IPS-20b (cell line): ENCODE measurements around the gene TRAM1L1.

Source experiments
- H3K27ac ChIP-seq: one replicate; pipeline ENCODE4 v1.5.1; 2013; ENCODE audit warnings: low read length
- H3K27me3 ChIP-seq: 2 replicates; pipeline ENCODE4 v1.6.1; 2013; ENCODE audit warnings: mild to moderate bottlenecking, low read length, inconsistent platforms; ENCODE audit not compliant: insufficient read depth
- H3K36me3 ChIP-seq: 2 replicates; pipeline ENCODE4 v1.6.1; 2013; ENCODE audit warnings: low read depth, mild to moderate bottlenecking, inconsistent platforms, low read length, moderate library complexity; ENCODE audit not compliant: insufficient read depth
- H3K4me1 ChIP-seq: 2 replicates; pipeline ENCODE4 v1.6.1; 2013; ENCODE audit warnings: mild to moderate bottlenecking, control low read depth, inconsistent platforms, low read length, moderate library complexity; ENCODE audit not compliant: insufficient read depth
- H3K4me3 ChIP-seq: 2 replicates; pipeline ENCODE4 v1.5.1; 2013; ENCODE audit warnings: mild to moderate bottlenecking, low read length, inconsistent platforms
- H3K9ac ChIP-seq: 2 replicates; pipeline ENCODE4 v1.6.1; 2013; ENCODE audit warnings: low read depth, mild to moderate bottlenecking, inconsistent platforms, low read length, moderate library complexity
- H3K9me3 ChIP-seq: 2 replicates; pipeline ENCODE4 v1.6.1; 2013; ENCODE audit warnings: mild to moderate bottlenecking, low read depth, low read length, inconsistent platforms; ENCODE audit not compliant: insufficient read depth

Gene TRAM1L1

DNA sequence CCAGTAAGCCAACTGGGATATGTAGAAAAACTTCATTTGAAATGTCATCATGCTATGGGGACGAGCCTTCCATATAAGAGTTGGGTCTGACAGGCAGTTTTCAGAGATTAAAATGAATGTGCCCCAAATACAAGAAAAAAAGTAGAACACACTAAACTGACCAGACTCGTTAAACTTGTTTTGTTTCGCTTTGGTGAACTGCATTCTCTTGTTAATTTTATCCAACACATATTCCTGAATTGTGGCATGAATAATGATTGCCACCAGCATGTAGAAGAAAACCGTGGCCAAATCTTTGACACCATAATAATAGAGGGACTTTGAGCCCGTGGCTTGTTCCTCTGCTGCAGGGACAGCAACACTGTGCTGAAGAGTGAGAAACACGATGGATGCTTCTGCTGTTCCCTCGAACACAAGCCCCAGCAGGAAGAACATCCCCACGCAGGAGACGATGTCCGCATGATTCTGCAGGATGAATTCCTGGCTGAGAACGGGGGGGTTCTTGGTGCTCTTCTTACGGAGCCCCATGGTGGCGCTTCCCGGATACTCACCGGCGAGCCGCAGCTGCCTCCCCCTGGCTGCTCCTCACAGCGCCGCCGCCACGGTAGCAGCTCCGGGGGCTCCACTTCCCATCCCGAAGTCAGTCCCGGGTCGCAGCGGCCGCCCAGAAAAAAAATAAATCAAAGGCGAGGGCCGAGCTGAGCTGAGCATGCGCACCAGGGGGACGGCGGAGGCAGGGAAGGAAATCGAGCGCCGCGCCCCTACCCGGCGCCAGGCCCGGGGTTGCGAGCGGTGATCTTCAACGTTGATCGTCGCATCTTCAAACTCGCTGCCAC is at the start of gene TRAM1L1:
TRAM1L1 (minus strand) TSS at position 711 of the 836 bp plus-strand sequence; CDS start at position 528, 183 bp downstream.
- Histone ChIP-seq H3K27ac (no peak within 1 kb of the TSS), H3K27me3 (no peaks in the 10 kb centered on the region), H3K9ac (peak within 1 kb of the TSS; percentile 69; the same call in 1 of the 2 replicates), H3K4me1 (peaks cover 5% of the 10 kb centered on the region; the same call in 1 of the 2 replicates), H3K36me3 (no peaks in the 10 kb centered on the region), H3K9me3 (no peaks in the 10 kb centered on the region), H3K4me3 (peak within 1 kb of the TSS; percentile 77)

DNA sequence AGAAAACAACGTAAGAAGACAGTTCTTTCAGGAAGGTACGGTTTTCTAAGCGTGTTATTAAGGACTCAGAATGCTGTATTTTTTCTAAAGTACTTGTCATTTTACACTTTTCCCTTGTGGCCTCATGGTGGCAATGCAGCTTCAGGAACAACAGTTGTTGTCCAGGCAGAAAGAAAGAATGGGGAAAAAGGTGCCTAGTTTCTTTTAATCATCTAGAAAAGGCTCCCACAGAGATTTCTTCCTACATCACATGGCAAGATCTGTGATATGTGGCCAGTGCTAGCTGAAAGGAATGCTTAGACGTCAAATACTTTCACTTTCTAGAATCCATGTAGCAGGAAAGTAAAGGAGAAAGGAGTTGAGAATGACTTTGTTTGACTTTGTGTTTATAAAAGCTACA is 49.0 kb upstream of the TRAM1L1 start:
- Histone ChIP-seq H3K27me3 (no peaks in the 10 kb centered on the region), H3K9me3 (no peaks in the 10 kb centered on the region), H3K36me3 (no peaks in the 10 kb centered on the region), H3K27ac (no peak overlapping the region), H3K4me3 (no peak overlapping the region), H3K4me1 (no peaks in the 10 kb centered on the region), H3K9ac (no peak overlapping the region)

DNA sequence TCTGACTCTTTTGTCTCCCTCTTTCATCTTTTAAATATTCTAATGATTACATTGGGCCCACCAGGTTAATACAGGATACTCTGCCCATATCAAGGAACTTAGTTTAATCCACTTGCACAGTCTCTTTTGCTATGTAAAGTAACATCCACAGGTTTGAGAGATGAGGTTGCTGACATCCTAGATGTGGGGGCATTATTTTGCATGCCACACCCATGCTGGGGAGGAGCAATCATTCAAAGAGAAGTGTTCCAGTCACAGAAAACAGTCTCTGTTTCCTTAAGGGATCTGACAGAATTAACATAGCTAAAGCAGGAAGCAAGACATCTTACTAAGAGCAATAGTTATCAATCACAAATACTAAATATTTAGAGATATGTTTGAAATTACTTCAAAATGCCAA is 11.5 kb upstream of the TRAM1L1 start:
- H3K27me3 ChIP-seq: no peaks in the 10 kb centered on the region
- no peak overlapping the region for H3K4me3 ChIP-seq
- H3K9me3 ChIP-seq: no peaks in the 10 kb centered on the region
- no peaks in the 10 kb centered on the region for H3K36me3 ChIP-seq
- no peak overlapping the region for H3K27ac ChIP-seq
- H3K9ac ChIP-seq: no peak overlapping the region
- no peaks in the 10 kb centered on the region for H3K4me1 ChIP-seq

DNA sequence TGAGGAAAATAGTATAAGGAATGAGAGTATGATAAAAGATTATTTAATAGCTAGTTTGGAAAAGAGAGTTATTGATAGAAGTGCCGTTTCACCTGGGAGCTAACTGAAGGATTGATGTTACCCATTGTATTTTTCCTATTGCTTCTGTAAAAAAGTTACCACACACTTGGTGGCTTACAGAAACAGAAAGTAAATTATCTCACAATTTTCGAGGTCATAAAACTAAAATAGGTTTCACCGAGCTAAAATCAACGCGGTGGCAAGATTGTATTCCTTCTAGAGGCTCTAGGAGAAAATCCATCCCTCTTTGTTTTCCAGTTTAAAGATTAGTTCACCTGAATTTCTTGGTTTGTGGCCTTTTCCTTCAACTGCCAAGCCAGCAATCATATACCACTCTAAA is 11.1 kb upstream of the TRAM1L1 start:
- Histone ChIP-seq H3K9me3 (no peaks in the 10 kb centered on the region), H3K4me3 (no peak overlapping the region), H3K4me1 (no peaks in the 10 kb centered on the region), H3K36me3 (no peaks in the 10 kb centered on the region), H3K9ac (no peak overlapping the region), H3K27ac (no peak overlapping the region), H3K27me3 (no peaks in the 10 kb centered on the region)

DNA sequence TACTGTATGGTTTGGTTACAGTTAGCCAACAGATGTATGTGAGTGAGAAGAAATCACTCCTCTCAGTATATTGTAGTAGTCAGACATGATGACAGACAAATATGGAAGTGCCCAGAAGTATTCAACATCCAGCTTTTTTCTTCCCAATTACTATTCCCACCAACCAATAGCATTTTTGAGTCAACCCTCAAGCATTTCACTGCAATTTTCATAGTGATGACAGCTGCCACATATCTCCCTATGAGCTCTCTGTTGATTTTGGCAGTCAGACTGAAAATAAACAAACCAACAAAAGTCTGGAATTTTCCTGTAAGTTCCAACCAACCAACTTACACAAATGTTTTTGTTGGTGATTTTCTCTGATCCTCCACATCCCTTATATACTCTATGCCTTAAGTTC is 8.2 kb upstream of the TRAM1L1 start:
- H3K27ac ChIP-seq: no peak overlapping the region
- no peaks in the 10 kb centered on the region for H3K9me3 ChIP-seq
- H3K9ac ChIP-seq: no peak overlapping the region
- no peaks in the 10 kb centered on the region for H3K27me3 ChIP-seq
- H3K4me1 ChIP-seq: no peaks in the 10 kb centered on the region
- no peaks in the 10 kb centered on the region for H3K36me3 ChIP-seq
- no peak overlapping the region for H3K4me3 ChIP-seq

DNA sequence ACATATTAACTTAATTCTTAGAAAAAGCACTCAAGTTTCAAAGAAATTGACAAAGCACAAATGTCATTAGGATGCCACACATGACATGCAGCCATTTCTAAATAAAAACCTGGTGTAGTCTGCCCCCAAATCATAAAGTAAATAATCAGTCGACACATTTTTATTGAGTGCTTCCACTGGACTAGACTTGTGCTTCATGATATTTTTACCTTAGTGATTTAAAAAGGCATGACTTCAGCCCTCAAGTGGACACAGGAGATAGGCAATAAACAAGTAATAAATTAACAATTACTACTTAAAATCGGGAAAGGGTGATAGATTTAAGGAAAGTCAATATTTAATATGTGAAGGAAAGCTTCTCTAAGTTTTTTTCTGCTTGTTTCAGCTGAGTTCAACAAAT is 7.6 kb downstream of the TRAM1L1 start:
- Histone ChIP-seq H3K27me3 (no peaks in the 10 kb centered on the region), H3K9ac (no peak overlapping the region), H3K36me3 (no peaks in the 10 kb centered on the region), H3K27ac (no peak overlapping the region), H3K4me1 (no peaks in the 10 kb centered on the region), H3K4me3 (no peak overlapping the region), H3K9me3 (no peaks in the 10 kb centered on the region)

DNA sequence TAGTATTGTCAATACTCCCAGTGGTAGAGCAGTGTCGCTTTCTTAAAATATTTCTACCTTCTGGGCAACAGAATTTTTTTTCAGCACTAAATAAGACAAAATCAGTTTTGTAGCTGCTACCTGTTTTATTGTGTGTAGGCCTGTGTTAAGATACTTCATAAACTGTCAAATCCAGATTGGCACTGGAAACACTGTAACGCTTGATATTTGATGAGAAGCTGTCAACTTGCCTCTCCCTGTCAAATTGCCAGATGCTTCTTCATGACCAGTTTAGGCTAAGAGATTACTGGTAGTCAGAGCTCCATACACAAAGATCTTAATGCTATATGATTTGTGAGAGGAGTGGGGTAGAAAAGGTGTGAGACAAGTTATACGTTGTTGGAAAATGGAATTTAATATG is 17.3 kb downstream of the TRAM1L1 start:
- H3K9ac ChIP-seq: no peak overlapping the region
- no peaks in the 10 kb centered on the region for H3K36me3 ChIP-seq

DNA sequence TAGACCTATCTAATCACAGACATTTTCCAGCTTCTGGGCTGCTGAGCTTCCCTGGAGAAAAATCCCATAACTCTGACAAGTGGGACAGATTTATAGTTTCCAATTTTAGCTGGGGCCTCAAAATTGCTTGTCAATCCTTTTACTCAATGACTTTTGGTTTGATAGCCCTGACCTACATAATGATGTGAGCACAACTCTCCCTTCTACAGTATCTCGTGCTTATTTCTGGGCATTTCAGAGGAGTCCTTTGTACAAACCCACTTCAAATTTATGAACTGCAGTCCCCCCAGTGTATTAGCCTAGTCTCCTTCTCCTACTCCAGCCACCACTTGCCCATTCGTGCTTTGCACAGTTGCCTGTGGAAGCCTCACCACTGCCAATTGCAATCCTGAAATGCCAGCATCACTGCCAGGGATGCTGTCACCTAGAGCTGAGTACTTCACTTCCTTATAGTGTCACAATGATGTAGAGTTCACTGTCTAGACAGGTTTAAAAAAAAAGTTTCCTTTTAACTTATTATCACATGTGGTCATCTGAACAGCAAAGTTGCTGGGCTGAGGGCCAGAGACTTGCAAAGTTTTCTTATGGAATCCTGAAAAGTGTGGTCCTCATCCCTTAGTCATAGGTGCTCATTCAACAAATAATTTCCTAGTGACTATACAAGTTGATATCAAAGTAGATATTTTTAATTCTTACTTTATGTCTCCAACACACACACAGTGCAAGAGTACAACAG is 21.2 kb downstream of the TRAM1L1 start:
- H3K27ac ChIP-seq: no peak overlapping the region
- no peaks in the 10 kb centered on the region for H3K36me3 ChIP-seq
- no peak overlapping the region for H3K4me3 ChIP-seq
- H3K4me1 ChIP-seq: no peaks in the 10 kb centered on the region
- no peaks in the 10 kb centered on the region for H3K27me3 ChIP-seq
- no peak overlapping the region for H3K9ac ChIP-seq
- peaks cover 7% of the 10 kb centered on the region; the same call in 1 of the 2 replicates for H3K9me3 ChIP-seq

More for the DNA sequence above, 17.3 kb downstream of the TRAM1L1 start:
- H3K4me1 ChIP-seq: 0 out of 2 replicates have a peak, but pooled peaks cover 3% of the 10 kb centered on the region
- H3K4me3 ChIP-seq: no peak overlapping the region
- no peaks in the 10 kb centered on the region for H3K9me3 ChIP-seq
- no peaks in the 10 kb centered on the region for H3K27me3 ChIP-seq
- H3K27ac ChIP-seq: no peak overlapping the region

DNA sequence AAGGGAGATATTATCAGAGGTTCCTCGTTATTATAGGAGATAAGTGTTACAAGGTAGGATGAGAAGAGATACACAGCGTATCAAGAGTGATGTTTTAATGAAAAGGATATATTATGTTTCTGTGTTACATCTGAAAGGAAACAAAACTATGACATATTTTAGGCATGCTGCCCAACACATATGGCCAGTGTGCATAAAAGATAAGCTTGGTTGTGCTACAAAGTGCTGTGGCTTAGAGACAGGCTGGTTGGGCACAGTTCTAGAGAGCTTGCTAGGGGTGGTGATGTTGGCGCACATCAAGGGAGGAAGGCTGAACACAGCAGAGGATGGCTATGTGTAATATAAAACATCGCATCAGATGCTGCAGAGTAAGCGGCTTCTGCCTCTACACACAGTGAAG is 42.4 kb downstream of the TRAM1L1 start:
- H3K27ac ChIP-seq: no peak overlapping the region
- H3K4me1 ChIP-seq: no peaks in the 10 kb centered on the region

More for the DNA sequence above, 42.4 kb downstream of the TRAM1L1 start:
- Histone ChIP-seq H3K36me3 (no peaks in the 10 kb centered on the region), H3K9ac (no peak overlapping the region), H3K4me3 (no peak overlapping the region), H3K9me3 (no peaks in the 10 kb centered on the region; the same call in 1 of the 2 replicates), H3K27me3 (no peaks in the 10 kb centered on the region)
